Liver (tissue), 9 donors: ENCODE measurements around the gene OSBPL1A. TPM values are rescaled to one million over a fixed set of nuclear protein-coding genes. Genes with fewer than 3 reads are reported as not detected.

Source experiments
- DNase-seq: peaks from one replicate; pipeline ENCODE4 v3.0.0-alpha.2; 2017; ENCODE audit warnings: low spot score
- H3K27ac ChIP-seq, 2 donors: one replicate each; pipeline ENCODE4 v1.7.0; 2013; ENCODE audit warnings: inconsistent platforms in 2 of 2, low read length in 2 of 2, control low read depth in 1 of 2, low read depth in 1 of 2, mild to moderate bottlenecking in 1 of 2
- H3K27me3 ChIP-seq, 4 donors: one replicate each; pipeline versions ENCODE4 v1.6.1 to v1.7.0; 2013; ENCODE audit warnings: low read length in 3 of 4, inconsistent platforms in 1 of 4, mild to moderate bottlenecking in 1 of 4, moderate library complexity in 1 of 4; ENCODE audit not compliant: control insufficient read depth in 4 of 4, insufficient read depth in 4 of 4
- H3K36me3 ChIP-seq, 4 donors: one replicate each; pipeline versions ENCODE4 v1.6.1 to v1.7.0; 2013; ENCODE audit warnings: low read length in 3 of 4, mild to moderate bottlenecking in 3 of 4, low read depth in 1 of 4, moderate library complexity in 1 of 4; ENCODE audit not compliant: control insufficient read depth in 4 of 4, insufficient read depth in 3 of 4
- H3K4me1 ChIP-seq, 4 donors: one replicate each; pipeline versions ENCODE4 v1.6.1 to v1.7.0; 2013; ENCODE audit warnings: low read length in 3 of 4, mild to moderate bottlenecking in 3 of 4, moderate library complexity in 1 of 4; ENCODE audit not compliant: control insufficient read depth in 4 of 4, insufficient read depth in 4 of 4
- H3K4me3 ChIP-seq, 3 donors: one replicate each; pipeline versions ENCODE4 v1.6.1 to v1.7.0; 2013; ENCODE audit warnings: low read length in 3 of 3, control low read depth in 1 of 3, low read depth in 1 of 3, mild to moderate bottlenecking in 1 of 3
- H3K9ac ChIP-seq, 2 donors: one replicate each; pipeline ENCODE4 v1.7.0; 2013; ENCODE audit warnings: low read length in 2 of 2, mild to moderate bottlenecking in 2 of 2, moderate library complexity in 2 of 2, control low read depth in 1 of 2, low read depth in 1 of 2
- H3K9me3 ChIP-seq, 4 donors: one replicate each; pipeline versions ENCODE4 v1.6.1 to v1.7.0; 2013; ENCODE audit warnings: low read length in 3 of 4; ENCODE audit not compliant: control insufficient read depth in 4 of 4
- ATF3 ChIP-seq: IDR thresholded peaks from 2 replicates; pipeline ENCODE4 v1.6.1; 2016; ENCODE audit warnings: antibody characterized with exemption
- CTCF ChIP-seq: fragments of 150-350 bp; IDR thresholded peaks from 2 replicates; pipeline ENCODE4 v1.5.1; 2017; ENCODE audit warnings: improper control_type of control experiment, low read depth, low read length; ENCODE audit not compliant: missing input control
- EGR1 ChIP-seq, 2 donors: IDR thresholded peaks; 2 replicates each; pipeline ENCODE4 v1.6.1; 2016 to 2018; ENCODE audit warnings: antibody characterized with exemption in 2 of 2, low read depth in 2 of 2
- FOXA2 ChIP-seq: IDR thresholded peaks from 2 replicates; pipeline ENCODE4 v1.6.1; 2016; ENCODE audit warnings: antibody characterized with exemption
- GABPA ChIP-seq, 2 donors: IDR thresholded peaks in 1 of 2; conservative IDR thresholded peaks in 1 of 2; 2 replicates each; pipeline ENCODE4 v1.6.1; 2016; ENCODE audit warnings: antibody characterized with exemption in 2 of 2, mild to moderate bottlenecking in 1 of 2, moderate library complexity in 1 of 2
- HNF4A ChIP-seq, 2 donors: conservative IDR thresholded peaks; 2 replicates each; pipeline ENCODE4 v1.6.1; 2016; ENCODE audit warnings: antibody characterized with exemption in 2 of 2, mild to moderate bottlenecking in 2 of 2
- HNF4G ChIP-seq: IDR thresholded peaks from 2 replicates; pipeline ENCODE4 v1.6.1; 2016; ENCODE audit warnings: antibody characterized with exemption
- JUND ChIP-seq, 2 donors: IDR thresholded peaks; 2 replicates each; pipeline ENCODE4 v1.6.1; 2016; ENCODE audit warnings: antibody characterized with exemption in 2 of 2
- NR2F2 ChIP-seq: IDR thresholded peaks from 2 replicates; pipeline ENCODE4 v1.6.1; 2016; ENCODE audit warnings: antibody characterized with exemption
- RAD21 ChIP-seq, 2 donors: IDR thresholded peaks; 2 replicates each; pipeline ENCODE4 v1.6.1; 2016; ENCODE audit warnings: antibody characterized with exemption in 2 of 2, mild to moderate bottlenecking in 2 of 2
- SP1 ChIP-seq: IDR thresholded peaks from 2 replicates; pipeline ENCODE4 v1.6.1; 2018; ENCODE audit warnings: antibody characterized with exemption, mild to moderate bottlenecking
- YY1 ChIP-seq: IDR thresholded peaks from 2 replicates; pipeline ENCODE4 v1.6.1; 2016; ENCODE audit warnings: antibody characterized with exemption, mild to moderate bottlenecking
- WGBS: extraction: QIAGEN DNeasy Blood & Tissue Kit; methylation state at CpG from one replicate; pipeline ENCODE4 v1.1.7; 2013; 5-methylcytosine and 5-hydroxymethylcytosine counted together
- polyA plus RNA-seq, 2 donors: library from polyadenylated mRNA; stranded (reverse) in 1 of 2; unstranded in 1 of 2; fragments of 200-250 nt in 1 of 2; fragments of >200 nt in 1 of 2; fragmentation: Nextera tagmentation in 1 of 2; extraction: Ambion mirVana in 1 of 2; gene quantifications; one replicate each; pipeline versions ENCODE4 v1.2.1 to v1.2.3, GENCODE V29; 2013 to 2015
- total RNA-seq, 2 donors: library from RNA; depleted of rRNA; stranded (reverse); fragments of >200 nt; gene quantifications; one replicate each; pipeline ENCODE4 v1.2.3, GENCODE V29; 2014
- TF ChIP-seq, protein P1 (sequence below): IDR thresholded peaks from 2 replicates; pipeline ENCODE4 v1.6.1; 2016; ENCODE audit warnings: antibody characterized with exemption
- TF ChIP-seq, protein P2 (sequence below): IDR thresholded peaks from 2 replicates; pipeline ENCODE4 v1.6.1; 2016; ENCODE audit warnings: antibody characterized with exemption, mild to moderate bottlenecking
- donor health status: healthy.
- donor health status: healthy.
- donor health status: healthy.
- donor health status: healthy.
- donor health status: healthy.

The OSBPL1A gene
- total and polyA plus RNA-seq, 4 donors, result 5.4 to 12.6 (median 8.9) TPM

DNA sequence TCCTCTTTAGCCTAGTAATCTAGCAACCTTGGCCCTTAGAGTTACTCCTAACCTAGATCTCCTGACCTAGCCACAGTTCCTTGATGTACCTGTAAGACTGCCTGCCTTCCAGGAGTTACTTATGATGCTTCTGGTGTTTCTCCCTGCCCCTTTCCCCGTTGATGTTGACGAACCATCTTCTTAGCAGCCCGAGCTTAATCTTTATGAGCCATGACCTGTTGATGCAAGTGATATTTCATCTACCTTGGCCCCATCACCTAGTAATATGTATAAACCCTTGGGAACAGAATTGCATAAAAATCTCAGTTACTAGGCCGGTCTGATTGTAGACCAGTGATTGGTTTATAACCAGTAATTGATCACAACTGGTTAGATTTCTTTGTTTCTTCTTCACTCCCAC, 31.6 kb upstream of the OSBPL1A start:
- H3K27me3 ChIP-seq, result peaks cover 0 to 3% (median 0%) of the 10 kb centered on the region in 4 donors
- H3K36me3 ChIP-seq, result peaks cover 0 to 9% (median 0%) of the 10 kb centered on the region in 4 donors
- peaks cover 0 to 8% (median 0%) of the 10 kb centered on the region in 4 donors for H3K9me3 ChIP-seq
- no peak overlapping the region for H3K27ac ChIP-seq
- H3K9ac ChIP-seq, result no peak overlapping the region
- DNase-seq, result no peak
- H3K4me3 ChIP-seq, result no peak overlapping the region
- no peak for TF ChIP-seq GABPA (IDR thresholded peaks at IDR 0.05 in 1 of 2, conservative IDR thresholded peaks at IDR 0.05 in 1 of 2)
- TF ChIP-seq, protein P1, sequence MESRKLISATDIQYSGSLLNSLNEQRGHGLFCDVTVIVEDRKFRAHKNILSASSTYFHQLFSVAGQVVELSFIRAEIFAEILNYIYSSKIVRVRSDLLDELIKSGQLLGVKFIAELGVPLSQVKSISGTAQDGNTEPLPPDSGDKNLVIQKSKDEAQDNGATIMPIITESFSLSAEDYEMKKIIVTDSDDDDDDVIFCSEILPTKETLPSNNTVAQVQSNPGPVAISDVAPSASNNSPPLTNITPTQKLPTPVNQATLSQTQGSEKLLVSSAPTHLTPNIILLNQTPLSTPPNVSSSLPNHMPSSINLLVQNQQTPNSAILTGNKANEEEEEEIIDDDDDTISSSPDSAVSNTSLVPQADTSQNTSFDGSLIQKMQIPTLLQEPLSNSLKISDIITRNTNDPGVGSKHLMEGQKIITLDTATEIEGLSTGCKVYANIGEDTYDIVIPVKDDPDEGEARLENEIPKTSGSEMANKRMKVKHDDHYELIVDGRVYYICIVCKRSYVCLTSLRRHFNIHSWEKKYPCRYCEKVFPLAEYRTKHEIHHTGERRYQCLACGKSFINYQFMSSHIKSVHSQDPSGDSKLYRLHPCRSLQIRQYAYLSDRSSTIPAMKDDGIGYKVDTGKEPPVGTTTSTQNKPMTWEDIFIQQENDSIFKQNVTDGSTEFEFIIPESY, result no peak
- no peak for TF ChIP-seq HNF4G
- no peak for TF ChIP-seq NR2F2
- TF ChIP-seq RAD21 (IDR thresholded peaks at IDR 0.05), result no peak
- no peak for TF ChIP-seq FOXA2
- no peak for TF ChIP-seq CTCF
- TF ChIP-seq HNF4A (conservative IDR thresholded peaks at IDR 0.05), result no peak
- TF ChIP-seq, protein P2, sequence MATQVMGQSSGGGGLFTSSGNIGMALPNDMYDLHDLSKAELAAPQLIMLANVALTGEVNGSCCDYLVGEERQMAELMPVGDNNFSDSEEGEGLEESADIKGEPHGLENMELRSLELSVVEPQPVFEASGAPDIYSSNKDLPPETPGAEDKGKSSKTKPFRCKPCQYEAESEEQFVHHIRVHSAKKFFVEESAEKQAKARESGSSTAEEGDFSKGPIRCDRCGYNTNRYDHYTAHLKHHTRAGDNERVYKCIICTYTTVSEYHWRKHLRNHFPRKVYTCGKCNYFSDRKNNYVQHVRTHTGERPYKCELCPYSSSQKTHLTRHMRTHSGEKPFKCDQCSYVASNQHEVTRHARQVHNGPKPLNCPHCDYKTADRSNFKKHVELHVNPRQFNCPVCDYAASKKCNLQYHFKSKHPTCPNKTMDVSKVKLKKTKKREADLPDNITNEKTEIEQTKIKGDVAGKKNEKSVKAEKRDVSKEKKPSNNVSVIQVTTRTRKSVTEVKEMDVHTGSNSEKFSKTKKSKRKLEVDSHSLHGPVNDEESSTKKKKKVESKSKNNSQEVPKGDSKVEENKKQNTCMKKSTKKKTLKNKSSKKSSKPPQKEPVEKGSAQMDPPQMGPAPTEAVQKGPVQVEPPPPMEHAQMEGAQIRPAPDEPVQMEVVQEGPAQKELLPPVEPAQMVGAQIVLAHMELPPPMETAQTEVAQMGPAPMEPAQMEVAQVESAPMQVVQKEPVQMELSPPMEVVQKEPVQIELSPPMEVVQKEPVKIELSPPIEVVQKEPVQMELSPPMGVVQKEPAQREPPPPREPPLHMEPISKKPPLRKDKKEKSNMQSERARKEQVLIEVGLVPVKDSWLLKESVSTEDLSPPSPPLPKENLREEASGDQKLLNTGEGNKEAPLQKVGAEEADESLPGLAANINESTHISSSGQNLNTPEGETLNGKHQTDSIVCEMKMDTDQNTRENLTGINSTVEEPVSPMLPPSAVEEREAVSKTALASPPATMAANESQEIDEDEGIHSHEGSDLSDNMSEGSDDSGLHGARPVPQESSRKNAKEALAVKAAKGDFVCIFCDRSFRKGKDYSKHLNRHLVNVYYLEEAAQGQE, result no peak
- TF ChIP-seq JUND (IDR thresholded peaks at IDR 0.05), result no peak
- no peak for TF ChIP-seq ATF3
- no peak for TF ChIP-seq SP1
- 98% methylated on average over 4 of the region's 4 CpGs for WGBS
- peaks cover 3 to 9% (median 4%) of the 10 kb centered on the region in 4 donors for H3K4me1 ChIP-seq

- peaks cover 0 to 9% (median 0%) of the 10 kb centered on the region in 4 donors for H3K36me3 ChIP-seq
- H3K27ac ChIP-seq, result no peak overlapping the region
- DNase-seq, result no peak
- no peak for TF ChIP-seq EGR1 (IDR thresholded peaks at IDR 0.05; ENCODE audit: low read depth in 2 of 2)
- no peak for TF ChIP-seq NR2F2
- no peak for TF ChIP-seq YY1
- no peak for TF ChIP-seq HNF4A (conservative IDR thresholded peaks at IDR 0.05)
- TF ChIP-seq HNF4G, result no peak
- H3K9me3 ChIP-seq, result peaks cover 0 to 8% (median under 1%) of the 10 kb centered on the region in 4 donors
- 80% methylated on average over 3 of the region's 3 CpGs for WGBS
- peaks cover 0 to 3% (median 2%) of the 10 kb centered on the region in 4 donors for H3K27me3 ChIP-seq
- H3K4me1 ChIP-seq, result peaks cover 3 to 9% (median 4%) of the 10 kb centered on the region in 4 donors
- H3K9ac ChIP-seq, result no peak overlapping the region
- H3K4me3 ChIP-seq, result no peak overlapping the region
These were observed 31.1 kb upstream of the OSBPL1A start for GRCh38 chr18:24428709-24429108.
